Glutamatergic neuron (in vitro differentiated cells): ENCODE data around the gene LIN28B. TPM values are rescaled to one million over a fixed set of nuclear protein-coding genes. Genes with fewer than 3 reads are reported as not detected.

Experiments
- DNase-seq: peaks from one replicate; pipeline ENCODE4 v3.0.0; 2022
- H3K27ac Mint-ChIP-seq: one replicate; pipeline ENCODE4 v1.8.0; 2020; ENCODE audit warnings: mild to moderate bottlenecking, mixed read lengths, inconsistent platforms; ENCODE audit not compliant: unreplicated experiment
- H3K27me3 Mint-ChIP-seq: one replicate; pipeline ENCODE4 v1.8.0; 2020; ENCODE audit warnings: mild to moderate bottlenecking, moderate library complexity, mixed read lengths, inconsistent platforms; ENCODE audit not compliant: unreplicated experiment
- H3K36me3 Mint-ChIP-seq: one replicate; pipeline ENCODE4 v1.8.0; 2020; ENCODE audit warnings: mild to moderate bottlenecking, mixed read lengths, inconsistent platforms; ENCODE audit not compliant: unreplicated experiment
- H3K4me1 Mint-ChIP-seq: one replicate; pipeline ENCODE4 v1.8.0; 2020; ENCODE audit warnings: mild to moderate bottlenecking, low read depth, mixed read lengths, inconsistent platforms; ENCODE audit not compliant: unreplicated experiment
- H3K4me3 Mint-ChIP-seq: one replicate; pipeline ENCODE4 v1.8.0; 2020; ENCODE audit warnings: mild to moderate bottlenecking, mixed read lengths, inconsistent platforms; ENCODE audit not compliant: unreplicated experiment
- H3K9me3 Mint-ChIP-seq: one replicate; pipeline ENCODE4 v1.8.0; 2020; ENCODE audit warnings: mild to moderate bottlenecking, moderate library complexity, mixed read lengths, inconsistent platforms; ENCODE audit not compliant: unreplicated experiment
- CTCF ChIP-seq: fragments of 200-600 bp; sonication (generic); IDR thresholded peaks from one replicate; pipeline ENCODE4 v1.5.0; 2021; ENCODE audit not compliant: partially characterized antibody, unreplicated experiment
- total RNA-seq: library from RNA; stranded (reverse); fragmentation: NEBNext Ultra II Directional; extraction: Animal tissue kit (Norgen Biotek cat#: 25700); gene quantifications from one replicate; pipeline ENCODE4 v1.2.1, GENCODE V29; 2021; ENCODE audit not compliant: unreplicated experiment

LIN28B gene
- total RNA-seq, 1 donor from 2014 or later = 105 TPM

GRCh38 chr6:105121981-105122380 is 165.1 kb downstream of the LIN28B start:
- no peak for TF ChIP-seq CTCF
- Mint-ChIP-seq H3K4me3 (no peak overlapping the region), H3K9me3 (no peaks in the 10 kb centered on the region), H3K27ac (no peak overlapping the region), H3K36me3 (no peaks in the 10 kb centered on the region), H3K4me1 (no peaks in the 10 kb centered on the region), H3K27me3 (no peaks in the 10 kb centered on the region)
- no peak for DNase-seq

- DNase-seq = no peak
- TF ChIP-seq CTCF = no peak
- Mint-ChIP-seq H3K4me3 (no peak overlapping the region), H3K9me3 (no peaks in the 10 kb centered on the region), H3K27me3 (no peaks in the 10 kb centered on the region), H3K4me1 (no peaks in the 10 kb centered on the region), H3K36me3 (no peaks in the 10 kb centered on the region), H3K27ac (no peak overlapping the region)
Measured at GRCh38 chr6:105122717-105123116, 165.8 kb downstream of the LIN28B start.

Other genes with a start within 250 kb of the LIN28B start
- gene HACE1, start 97.2 kb upstream of the LIN28B start, total RNA-seq = 22.0 TPM
- 10.9 TPM for gene POPDC3, start 222.9 kb downstream of the LIN28B start, total RNA-seq